Lung (tissue), 12 donors: ENCODE data around the gene MCCC1. TPM values are rescaled to one million over a fixed set of nuclear protein-coding genes. Genes with fewer than 3 reads are reported as not detected.
A peak's percentile ranks its signal among the peaks of the same experiment; 100 is the strongest.
"Not testable (repeated sequence)": the region's sequence is repeated elsewhere in the genome, so short reads cannot be mapped to it uniquely, and the experiment has no call there.

ENCODE experiments used
- ATAC-seq: fragments of 200-7000 bp; cut with Tn5 transposase; one replicate; pipeline ENCODE4 v1.9.1; 2020; ENCODE audit warnings: moderate number of reproducible peaks; ENCODE audit not compliant: insufficient read depth, low FRiP score
- DNase-seq, 3 donors: peaks; one replicate each; pipeline ENCODE4 v3.0.0-alpha.2; 2013 to 2017
- H3K27ac ChIP-seq, 2 donors: one replicate each; pipeline ENCODE4 v1.5.1; 2013; ENCODE audit warnings: mild to moderate bottlenecking in 2 of 2, moderate library complexity in 2 of 2, control low read depth in 1 of 2, inconsistent platforms in 1 of 2, low read depth in 1 of 2, low read length in 1 of 2
- H3K27me3 ChIP-seq, 3 donors: one replicate each; pipeline ENCODE4 v1.5.1; 2013; ENCODE audit warnings: low read length in 2 of 3; ENCODE audit not compliant: control insufficient read depth in 3 of 3, insufficient read depth in 3 of 3
- H3K36me3 ChIP-seq, 4 donors: one replicate each; pipeline ENCODE4 v1.5.1; 2013; ENCODE audit warnings: low read length in 4 of 4, mild to moderate bottlenecking in 1 of 4, moderate library complexity in 1 of 4; ENCODE audit not compliant: control insufficient read depth in 4 of 4, insufficient read depth in 4 of 4
- H3K4me1 ChIP-seq, 5 donors: one replicate each; pipeline ENCODE4 v1.5.1; 2013; ENCODE audit warnings: low read length in 5 of 5, mild to moderate bottlenecking in 2 of 5, moderate library complexity in 1 of 5; ENCODE audit not compliant: control insufficient read depth in 5 of 5, insufficient read depth in 5 of 5
- H3K4me3 ChIP-seq: one replicate; pipeline ENCODE4 v1.5.1; 2013; ENCODE audit warnings: mild to moderate bottlenecking, control low read depth, moderate library complexity
- H3K9ac ChIP-seq, 2 donors: one replicate each; pipeline ENCODE4 v1.5.1; 2013; ENCODE audit warnings: low read length in 2 of 2, control low read depth in 1 of 2; ENCODE audit not compliant: insufficient read depth in 1 of 2
- H3K9me3 ChIP-seq, 4 donors: one replicate each; pipeline ENCODE4 v1.5.1; 2013; ENCODE audit warnings: low read length in 3 of 4, mild to moderate bottlenecking in 1 of 4, moderate library complexity in 1 of 4; ENCODE audit not compliant: control insufficient read depth in 4 of 4, insufficient read depth in 3 of 4
- WGBS, 2 donors: extraction: QIAGEN DNeasy Blood & Tissue Kit; methylation state at CpG; one replicate each; pipeline ENCODE4 v1.1.7; 2013; 5-methylcytosine and 5-hydroxymethylcytosine counted together
- polyA plus RNA-seq, 2 donors: library from polyadenylated mRNA; stranded (reverse); fragments of 200-250 nt; gene quantifications; one replicate each; pipeline ENCODE4 v1.2.1, GENCODE V29; 2013
- total RNA-seq, 2 donors: library from RNA; depleted of rRNA in 1 of 2; stranded (reverse); fragments of >200 nt in 1 of 2; gene quantifications; one replicate each; pipeline ENCODE4 v1.2.1, GENCODE V29; 2014 to 2021
- TF ChIP-seq, protein P1 (sequence below): IDR thresholded peaks from 2 replicates; pipeline ENCODE4 v1.5.1; 2012; ENCODE audit warnings: mild to moderate bottlenecking; ENCODE audit errors: control extremely low read depth, extremely low read depth
- donor health status: control.
- donor health status: control.
- donor health status: Bipolar disorder and iron deficiency.
- donor health status: healthy.
- donor health status: DM: yes; HTN: yes; CAD: no.

Gene MCCC1
- total and polyA plus RNA-seq, 4 donors, result 21.7 to 126 (median 63.7) TPM

DNA sequence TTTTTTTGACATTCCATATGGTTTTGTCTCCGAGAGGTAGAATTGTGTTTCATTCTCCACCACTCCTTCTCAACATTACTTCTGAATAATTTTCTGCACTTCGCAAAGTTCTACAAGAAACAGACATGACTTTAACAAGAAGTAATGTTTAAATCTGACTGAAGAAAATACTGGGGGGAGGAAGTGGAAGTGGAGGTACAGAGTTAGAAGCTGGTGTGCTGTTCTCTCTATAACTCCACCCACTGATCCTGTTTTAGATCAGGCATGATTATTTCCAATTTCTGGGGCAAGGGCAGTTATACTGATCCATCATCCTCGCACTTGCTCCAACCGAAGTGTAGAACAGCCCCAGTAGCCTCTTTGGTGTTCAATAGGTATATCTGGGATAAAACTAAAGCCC is 9.2 kb upstream of the MCCC1 start:
- TF ChIP-seq, protein P1, sequence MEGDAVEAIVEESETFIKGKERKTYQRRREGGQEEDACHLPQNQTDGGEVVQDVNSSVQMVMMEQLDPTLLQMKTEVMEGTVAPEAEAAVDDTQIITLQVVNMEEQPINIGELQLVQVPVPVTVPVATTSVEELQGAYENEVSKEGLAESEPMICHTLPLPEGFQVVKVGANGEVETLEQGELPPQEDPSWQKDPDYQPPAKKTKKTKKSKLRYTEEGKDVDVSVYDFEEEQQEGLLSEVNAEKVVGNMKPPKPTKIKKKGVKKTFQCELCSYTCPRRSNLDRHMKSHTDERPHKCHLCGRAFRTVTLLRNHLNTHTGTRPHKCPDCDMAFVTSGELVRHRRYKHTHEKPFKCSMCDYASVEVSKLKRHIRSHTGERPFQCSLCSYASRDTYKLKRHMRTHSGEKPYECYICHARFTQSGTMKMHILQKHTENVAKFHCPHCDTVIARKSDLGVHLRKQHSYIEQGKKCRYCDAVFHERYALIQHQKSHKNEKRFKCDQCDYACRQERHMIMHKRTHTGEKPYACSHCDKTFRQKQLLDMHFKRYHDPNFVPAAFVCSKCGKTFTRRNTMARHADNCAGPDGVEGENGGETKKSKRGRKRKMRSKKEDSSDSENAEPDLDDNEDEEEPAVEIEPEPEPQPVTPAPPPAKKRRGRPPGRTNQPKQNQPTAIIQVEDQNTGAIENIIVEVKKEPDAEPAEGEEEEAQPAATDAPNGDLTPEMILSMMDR, result no peak
- Histone ChIP-seq H3K4me1 (no peaks in the 10 kb centered on the region), H3K27ac (no peak overlapping the region), H3K36me3 (no peaks in the 10 kb centered on the region), H3K9me3 (peaks cover 0 to 3% (median 0%) of the 10 kb centered on the region in 4 donors), H3K27me3 (no peaks in the 10 kb centered on the region), H3K9ac (no peak overlapping the region), H3K4me3 (no peak overlapping the region)
- ATAC-seq (no peak), DNase-seq (no peak)
- 85 to 89% methylated on average over 4 of the region's 4 CpGs for WGBS, 2 donors

DNA sequence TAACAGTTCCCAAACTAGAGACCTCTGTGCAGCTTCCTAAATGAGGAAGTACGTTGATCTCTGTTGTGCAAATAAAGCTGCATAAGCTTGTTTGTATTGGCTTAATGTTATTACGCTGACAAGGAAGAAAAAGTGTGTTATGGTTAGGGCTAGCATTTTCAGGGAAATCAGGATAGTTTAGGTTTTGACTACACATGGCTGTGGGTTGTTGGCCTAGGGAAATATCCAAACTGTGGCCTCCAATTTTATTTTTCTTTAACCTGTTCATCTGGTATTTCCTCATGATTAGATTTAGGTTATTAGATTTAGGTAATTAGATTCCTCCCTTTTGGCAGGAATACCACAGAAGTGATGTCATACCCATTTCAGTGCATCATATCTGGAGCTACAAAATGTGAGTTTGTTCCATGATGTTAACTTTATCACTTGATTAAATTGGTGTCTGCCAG is 8.7 kb upstream of the MCCC1 start:
- H3K9me3 ChIP-seq, result peaks cover 0 to 3% (median 0%) of the 10 kb centered on the region in 4 donors
- WGBS, 2 donors, result 16 to 18% methylated on average over 2 of the region's 2 CpGs
- H3K27me3 ChIP-seq, result no peaks in the 10 kb centered on the region
- no peaks in the 10 kb centered on the region for H3K4me1 ChIP-seq
- H3K36me3 ChIP-seq, result no peaks in the 10 kb centered on the region
- DNase-seq (peak in 2 of 3 donors; percentile 12 to 17), ATAC-seq (peak; percentile 34)
- H3K9ac ChIP-seq, result no peak overlapping the region
- no peak overlapping the region for H3K4me3 ChIP-seq
- H3K27ac ChIP-seq, result no peak overlapping the region
- TF ChIP-seq, protein P1, result no peak

DNA sequence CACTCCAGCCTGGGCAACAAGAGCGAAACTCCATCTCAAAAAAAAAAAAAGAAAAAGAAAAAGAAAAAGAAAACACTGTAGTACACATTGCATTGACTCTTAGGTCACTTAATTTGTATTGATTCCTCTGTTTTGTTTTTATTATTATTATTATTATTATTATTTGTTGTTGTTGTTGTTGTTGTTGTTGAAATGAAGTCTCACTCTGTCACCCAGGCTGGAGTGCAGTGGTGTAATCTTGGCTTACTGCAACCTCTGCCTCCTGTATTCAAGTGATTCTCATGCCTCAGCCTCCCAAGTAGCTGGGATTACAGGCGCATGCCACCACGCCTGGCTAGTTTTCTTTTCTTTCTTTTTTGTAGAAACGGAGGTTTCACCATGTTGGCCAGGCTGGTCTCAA is 8.1 kb upstream of the MCCC1 start:
- not testable (repeated sequence) for H3K9ac ChIP-seq, H3K36me3 ChIP-seq, H3K9me3 ChIP-seq, ATAC-seq, DNase-seq, H3K4me3 ChIP-seq, H3K27ac ChIP-seq, H3K4me1 ChIP-seq, H3K27me3 ChIP-seq
- whole genome bisulfite sequencing, 2 donors, result 88 to 97% methylated on average over 4 of the region's 4 CpGs

DNA sequence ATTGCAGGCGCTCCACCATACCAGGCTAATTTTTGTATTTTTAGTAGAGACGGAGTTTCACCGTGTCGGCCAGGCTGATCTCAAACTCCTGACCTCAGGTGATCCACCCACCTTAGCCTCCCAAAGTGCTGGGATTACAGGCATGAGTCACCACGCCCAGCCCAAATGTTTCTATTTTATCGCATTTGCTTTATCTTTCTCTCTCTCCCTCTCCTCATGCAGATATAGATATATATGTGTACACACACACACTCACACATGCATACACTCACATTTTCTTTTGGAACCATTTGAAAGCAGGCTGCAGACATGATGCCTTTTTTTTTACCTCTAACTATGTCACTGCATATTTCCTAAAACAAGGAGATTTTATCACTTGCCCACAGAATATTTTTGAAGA is 7.3 kb upstream of the MCCC1 start:
- Histone ChIP-seq H3K27me3 (no peaks in the 10 kb centered on the region), H3K9ac (no peak overlapping the region), H3K4me3 (no peak overlapping the region), H3K4me1 (no peaks in the 10 kb centered on the region), H3K36me3 (no peaks in the 10 kb centered on the region), H3K9me3 (peaks cover 0 to 3% (median 0%) of the 10 kb centered on the region in 4 donors), H3K27ac (no peak overlapping the region)
- ATAC-seq (no peak), DNase-seq (no peak)
- TF ChIP-seq, protein P1, result no peak
- 67 to 89% methylated on average over 6 of the region's 6 CpGs for WGBS, 2 donors

DNA sequence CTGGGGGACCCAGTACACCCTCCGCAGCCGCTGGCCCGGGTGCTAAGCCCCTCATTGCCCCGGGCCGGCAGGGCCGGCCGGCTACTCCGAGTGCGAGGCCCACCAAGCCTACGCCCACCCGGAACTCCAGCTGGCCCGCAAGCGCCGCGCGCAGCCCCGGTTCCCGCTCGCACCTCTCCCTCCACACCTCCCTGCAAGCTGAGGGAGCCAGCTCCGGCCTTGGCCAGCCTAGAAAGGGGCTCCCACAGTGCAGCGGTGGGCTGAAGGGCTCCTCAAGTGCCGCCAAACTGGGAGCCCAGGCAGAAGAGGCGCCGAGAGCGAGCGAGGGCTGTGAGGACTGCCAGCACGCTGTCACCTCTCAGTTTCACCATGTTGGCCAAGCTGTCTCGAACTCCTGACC is 4.7 kb upstream of the MCCC1 start:
- DNase-seq, result not testable (repeated sequence)
- WGBS, 2 donors, result 98 to 99% methylated on average over 13 to 28 of the region's 28 CpGs

DNA sequence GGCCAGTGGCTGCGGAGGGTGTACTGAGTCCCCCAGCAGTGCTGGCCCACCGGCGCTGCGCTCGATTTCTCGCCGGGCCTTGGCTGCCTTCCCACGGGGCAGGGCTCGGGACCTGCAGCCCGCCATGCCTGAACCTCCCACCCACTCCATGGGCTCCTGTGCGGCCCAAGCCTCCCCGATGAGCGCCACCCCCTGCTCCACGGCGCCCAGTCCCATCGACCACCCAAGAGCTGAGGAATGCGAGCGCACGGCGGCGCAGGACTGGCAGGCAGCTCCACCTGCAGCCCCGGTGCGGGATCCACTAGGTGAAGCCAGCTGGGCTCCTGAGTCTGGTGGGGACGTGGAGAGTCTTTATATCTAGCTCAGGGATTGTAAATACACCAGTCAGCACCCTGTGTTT is 1.7 kb upstream of the MCCC1 start:
- DNase-seq, H3K4me3 ChIP-seq, H3K27me3 ChIP-seq, H3K27ac ChIP-seq, ATAC-seq, H3K9me3 ChIP-seq, H3K9ac ChIP-seq, H3K36me3 ChIP-seq: not testable (repeated sequence)
- WGBS, 2 donors, result 95 to 98% methylated on average over 15 to 16 of the region's 24 CpGs
- peaks cover 2 to 17% (median 6%) of the 10 kb centered on the region in 5 donors for H3K4me1 ChIP-seq

More for the DNA sequence above, 4.7 kb upstream of the MCCC1 start:
- H3K9me3 ChIP-seq, H3K27me3 ChIP-seq, H3K36me3 ChIP-seq, H3K4me3 ChIP-seq, ATAC-seq, H3K27ac ChIP-seq, H3K9ac ChIP-seq: not testable (repeated sequence)
- peaks cover 0 to 13% (median 0%) of the 10 kb centered on the region in 5 donors for H3K4me1 ChIP-seq
